Sciatic nerve (tissue), 2 donors: ENCODE measurements around the gene KCNMA1. TPM values are rescaled to one million over a fixed set of nuclear protein-coding genes. Genes with fewer than 3 reads are reported as not detected.

Experiments used
- ATAC-seq: fragments of 200-7000 bp; cut with Tn5 transposase; one replicate; pipeline ENCODE4 v1.9.1; 2020; ENCODE audit warnings: mild to moderate bottlenecking, moderate library complexity
- DNase-seq: peaks from one replicate; pipeline ENCODE4 v3.0.0-alpha.2; 2020; ENCODE audit warnings: low spot score
- intact Hi-C: fragments of 100-400 bp; cut with DNase I; formaldehyde crosslinking; loops from one replicate; pipeline ENCODE4 v1.14.2; 2022
- total RNA-seq: library from RNA; stranded (reverse); fragmentation: NEBNext Ultra II Directional; extraction: Animal tissue kit (Norgen Biotek cat#: 25700); gene quantifications from one replicate; pipeline ENCODE4 v1.2.1, GENCODE V29; 2021
- donor health status: DM: no; HTN: no; CAD: no.
- donor health status: DM: no; HTN: no; CAD: no.

The KCNMA1 gene
- total RNA-seq, 1 donor from 2014 or later: 10.7 TPM

DNA sequence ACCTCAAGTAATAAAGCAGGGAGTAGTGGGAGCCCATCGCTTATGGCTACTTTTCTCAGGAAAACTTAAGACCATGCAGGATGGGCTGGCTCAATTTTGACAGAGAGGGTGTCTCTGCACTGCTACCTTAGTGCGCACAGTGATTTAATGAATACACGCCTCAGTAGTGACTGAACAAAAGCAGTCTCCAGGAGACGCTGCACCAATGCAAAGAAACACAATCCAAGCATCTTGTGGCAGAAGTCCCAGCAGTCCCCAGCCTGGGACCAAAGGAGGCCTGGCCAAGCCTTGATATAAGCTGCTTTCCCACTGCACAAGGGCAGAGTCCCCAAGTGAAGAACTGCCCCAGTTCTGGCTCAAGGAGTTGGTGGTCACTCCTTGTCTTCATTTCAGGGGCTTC, 368.9 kb downstream of the KCNMA1 start:
- intact Hi-C loops: no loop called here
- ATAC-seq: no peak
- DNase-seq: no peak

DNA sequence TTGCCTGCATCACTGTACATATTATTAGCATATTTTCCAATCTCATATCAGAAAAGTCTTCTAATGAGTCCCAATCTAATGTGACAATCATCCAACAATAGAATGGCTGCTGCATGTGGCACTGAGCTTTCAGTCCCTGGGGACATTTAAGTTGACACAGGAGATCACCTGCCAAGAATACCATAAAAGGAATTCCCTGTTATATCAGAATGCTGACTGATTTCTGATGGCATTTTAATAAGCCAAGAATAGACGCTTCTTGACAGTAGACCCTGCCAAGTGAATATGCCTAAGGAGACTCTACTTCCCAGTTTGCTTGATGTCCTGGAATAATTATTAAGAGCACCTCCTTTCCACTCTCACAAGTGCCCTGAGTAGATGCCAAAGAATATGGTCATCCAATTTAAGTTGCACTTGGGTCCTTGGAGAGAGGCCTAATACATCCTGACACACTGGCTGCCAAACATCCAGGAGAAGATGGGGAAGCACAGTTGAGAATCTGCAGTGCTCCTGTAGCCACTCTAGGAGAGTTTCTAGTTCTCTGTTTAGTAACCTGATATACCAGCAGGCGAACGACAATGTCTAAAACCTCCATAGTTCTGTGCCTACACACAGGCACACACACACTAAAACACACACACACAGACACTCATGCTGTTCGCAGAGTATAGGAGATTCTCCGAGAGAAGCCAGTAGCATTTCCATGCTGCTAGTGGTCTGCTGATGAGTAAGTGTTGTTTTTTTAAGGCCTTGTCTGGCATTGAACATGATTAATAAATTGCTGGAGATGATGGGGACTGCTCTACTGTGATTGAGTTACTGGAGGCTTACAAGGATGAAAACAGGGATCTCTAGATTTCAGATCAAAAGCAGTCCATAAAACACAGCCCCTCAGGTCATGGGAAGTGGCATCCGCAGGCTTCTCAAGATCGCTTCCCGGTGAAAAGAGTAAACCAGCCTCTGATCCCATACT, 369.6 kb downstream of the KCNMA1 start:
- DNase-seq (no peak), ATAC-seq (no peak)
- intact Hi-C loops: no loop called here

DNA sequence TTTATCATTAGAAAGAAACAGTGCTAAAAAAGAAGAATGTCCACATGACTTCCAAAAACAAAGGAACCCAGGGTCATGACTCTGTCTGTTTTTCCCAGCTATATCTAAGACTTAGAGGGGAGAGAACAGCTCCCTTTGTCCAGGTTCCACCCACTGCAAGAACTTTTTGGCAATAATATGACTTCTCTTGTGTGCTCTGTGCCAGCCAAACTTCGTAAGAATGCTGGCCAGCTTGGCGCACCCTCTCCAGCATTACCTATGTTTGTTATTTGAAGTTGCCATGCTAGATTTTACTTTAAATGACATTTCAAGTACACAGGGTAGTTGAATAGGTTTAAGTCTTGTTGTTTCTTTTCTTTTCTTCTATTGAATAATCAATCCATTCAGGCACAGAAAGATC, 371.4 kb downstream of the KCNMA1 start:
- ATAC-seq (peak; percentile 34), DNase-seq (no peak)
- intact Hi-C loops: no loop called here

DNA sequence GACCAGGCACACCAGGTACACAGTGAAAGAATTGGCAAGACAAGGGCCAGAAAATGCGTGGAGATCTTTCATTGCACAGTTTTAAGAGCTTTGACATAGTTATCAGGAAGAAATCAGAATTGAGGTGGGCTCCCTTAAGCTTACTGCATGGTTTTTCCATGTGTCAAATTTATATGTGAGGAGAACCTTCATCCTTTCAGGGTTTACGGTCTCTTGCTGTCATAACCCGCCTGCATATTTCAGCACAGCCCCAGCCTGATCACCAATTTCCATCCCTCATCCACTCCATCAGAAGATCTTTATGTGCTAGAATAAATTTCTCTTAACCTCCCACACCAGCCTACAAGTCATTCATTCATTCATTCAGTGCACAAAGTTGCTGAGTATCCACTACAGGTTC, 373.1 kb downstream of the KCNMA1 start:
- intact Hi-C loops: no loop called here
- no peak for ATAC-seq
- DNase-seq: no peak

DNA sequence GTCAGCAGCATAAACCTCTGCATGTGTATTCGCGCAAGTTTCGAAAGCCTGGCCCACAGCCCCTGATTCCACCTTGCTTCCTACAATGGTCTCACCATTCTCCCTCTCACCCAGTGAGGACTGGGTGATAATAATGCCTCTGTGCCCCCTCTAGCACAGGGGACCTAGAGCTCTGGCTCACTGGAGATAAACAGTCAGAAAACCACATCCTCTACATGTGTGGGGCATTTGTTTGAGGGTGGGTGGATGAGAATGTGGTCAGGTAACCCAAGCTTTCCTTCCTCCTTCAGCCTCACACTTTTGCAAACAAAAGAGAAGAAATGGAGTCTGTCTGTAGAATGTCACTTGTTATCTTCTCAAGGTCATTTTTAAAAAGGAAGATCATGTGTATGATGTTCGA, 373.5 kb downstream of the KCNMA1 start:
- intact Hi-C loops: no loop called here
- DNase-seq (no peak), ATAC-seq (no peak)

DNA sequence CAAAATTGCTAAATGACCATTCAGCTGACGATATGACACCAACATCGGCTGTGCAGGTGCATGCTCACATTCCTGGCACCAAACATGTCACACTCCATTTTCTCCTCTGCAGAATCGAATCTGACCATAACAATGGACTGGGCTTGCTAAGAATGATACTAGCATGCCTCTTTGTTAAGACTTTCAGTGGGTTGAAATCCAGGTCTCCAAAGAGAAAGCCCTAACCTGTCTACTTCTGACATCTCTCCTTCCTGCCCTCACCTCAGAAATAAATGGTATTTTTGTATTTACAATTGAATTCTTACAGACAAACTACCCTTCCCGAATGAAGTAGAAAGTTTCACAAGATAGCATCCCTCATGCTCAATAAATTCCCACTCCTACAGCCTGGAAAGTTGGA, 373.9 kb downstream of the KCNMA1 start:
- ATAC-seq: no peak
- DNase-seq: no peak
- intact Hi-C loops: no loop called here

DNA sequence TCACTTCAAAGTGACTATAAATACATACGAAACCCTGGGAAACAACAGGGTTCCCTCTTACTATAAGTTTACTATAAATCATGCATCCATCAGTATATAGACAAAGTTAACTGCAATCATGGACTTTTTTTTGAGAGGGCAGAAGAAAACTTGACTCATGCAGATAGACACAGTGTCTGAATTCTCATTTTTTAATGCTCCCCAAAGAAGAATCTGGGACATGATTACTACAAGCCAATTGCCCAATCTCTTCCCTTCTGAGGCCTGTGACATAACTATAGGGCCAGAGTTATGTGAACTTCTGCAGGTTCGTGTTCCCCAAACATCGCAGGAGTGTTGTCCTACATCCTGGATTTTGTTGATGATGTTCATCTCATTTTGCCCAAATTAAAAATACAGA, 376.5 kb downstream of the KCNMA1 start:
- ATAC-seq (no peak), DNase-seq (no peak)
- intact Hi-C loops: no loop called here

DNA sequence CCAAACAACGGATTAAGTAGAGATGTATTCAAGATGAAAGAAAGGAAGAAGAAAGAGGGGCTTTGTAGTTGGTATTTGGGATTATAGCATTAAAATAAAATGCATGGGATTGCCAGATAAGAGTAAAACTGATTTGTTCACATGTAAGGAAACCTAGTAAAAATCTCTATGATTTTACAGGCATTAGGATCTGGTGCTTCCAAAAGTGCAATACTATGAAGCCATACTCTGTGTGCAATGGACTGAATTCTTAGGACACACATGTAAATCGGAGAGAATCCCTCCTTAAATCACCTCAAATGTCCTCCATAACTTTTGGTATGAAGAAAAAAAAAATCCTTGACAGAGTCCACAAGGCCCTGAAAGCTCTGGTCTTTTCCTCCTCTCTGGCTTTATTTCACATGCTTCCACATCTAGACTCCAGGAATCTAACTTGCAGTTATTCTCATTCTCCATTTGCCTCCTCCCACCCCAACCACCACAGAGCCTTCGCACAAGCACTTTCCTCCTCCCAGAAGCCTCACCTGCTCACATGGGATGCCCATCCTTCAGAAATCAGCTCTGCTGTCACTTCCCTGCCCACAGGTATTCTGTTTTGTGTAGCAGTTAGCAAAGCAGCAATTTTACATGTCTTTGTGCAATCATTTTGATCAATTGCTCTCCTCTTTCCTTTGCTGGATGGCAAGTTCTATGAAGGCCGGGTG, 378.3 kb downstream of the KCNMA1 start:
- ATAC-seq (no peak), DNase-seq (no peak)
- intact Hi-C loops: no loop called here

DNA sequence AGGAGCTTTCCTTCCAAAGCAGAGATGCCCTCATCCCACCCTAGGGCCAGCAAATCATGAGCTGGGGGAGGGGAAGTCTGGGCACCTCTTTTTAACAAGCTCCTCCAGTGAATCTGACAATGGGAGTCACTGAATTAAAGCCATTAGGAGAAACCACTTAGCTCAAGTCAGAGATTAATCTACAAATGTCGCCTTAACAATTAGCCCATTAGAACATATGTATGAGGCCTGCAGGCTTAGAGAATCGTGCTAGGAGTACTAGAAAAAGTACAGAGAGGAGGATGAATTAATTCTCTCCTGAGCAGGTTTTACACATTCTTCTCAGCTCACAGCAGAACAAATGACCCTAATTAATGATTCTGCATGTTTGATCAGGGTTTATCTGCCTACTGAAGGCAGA, 381.3 kb downstream of the KCNMA1 start:
- DNase-seq (no peak), ATAC-seq (no peak)
- intact Hi-C loops: no loop called here

DNA sequence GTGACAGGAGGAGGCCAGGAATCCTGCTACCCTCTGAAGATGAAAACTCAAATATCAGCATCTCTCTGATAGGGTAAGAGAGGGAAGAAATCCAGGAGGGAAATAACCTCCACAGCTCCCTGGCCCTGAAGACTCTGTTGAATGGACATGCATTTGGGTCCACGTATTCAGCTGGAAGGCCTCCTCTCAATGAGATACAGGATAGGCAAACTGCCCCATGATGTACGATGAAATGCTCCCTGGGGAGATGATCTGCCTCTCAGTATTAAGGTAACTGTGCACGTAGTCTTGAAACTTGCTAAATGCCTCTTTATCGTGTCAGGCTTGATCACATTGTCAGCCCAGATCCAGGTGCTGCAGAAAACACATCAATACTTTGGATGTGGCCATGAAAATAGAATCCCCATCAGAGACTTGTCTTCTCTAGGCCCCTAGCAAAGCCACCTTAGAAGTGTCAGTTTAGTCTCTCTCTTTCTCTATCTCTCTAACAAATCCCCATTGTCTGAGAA, 384.0 kb downstream of the KCNMA1 start:
- DNase-seq (no peak), ATAC-seq (no peak)
- intact Hi-C loops: no loop called here

DNA sequence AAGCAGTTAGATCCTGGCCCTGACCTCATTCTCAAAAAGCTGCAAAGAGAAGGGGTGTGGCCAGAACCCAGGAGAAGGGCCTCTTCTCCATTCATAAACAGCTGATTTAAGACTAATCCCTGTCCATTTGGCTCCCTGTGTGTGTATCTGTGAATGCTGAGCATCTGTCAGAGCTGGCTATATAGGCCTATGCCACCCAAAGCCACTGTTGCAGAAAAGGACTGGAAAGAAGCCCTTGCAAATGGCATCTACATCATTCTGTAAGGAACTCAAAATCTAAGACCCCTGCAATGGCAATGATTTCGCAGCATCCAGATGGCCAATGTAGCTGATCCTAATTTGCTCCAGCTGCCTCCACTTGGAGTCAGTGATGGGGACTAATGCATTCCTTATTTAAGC, 384.5 kb downstream of the KCNMA1 start:
- DNase-seq: no peak
- intact Hi-C loops: no loop called here
- no peak for ATAC-seq

DNA sequence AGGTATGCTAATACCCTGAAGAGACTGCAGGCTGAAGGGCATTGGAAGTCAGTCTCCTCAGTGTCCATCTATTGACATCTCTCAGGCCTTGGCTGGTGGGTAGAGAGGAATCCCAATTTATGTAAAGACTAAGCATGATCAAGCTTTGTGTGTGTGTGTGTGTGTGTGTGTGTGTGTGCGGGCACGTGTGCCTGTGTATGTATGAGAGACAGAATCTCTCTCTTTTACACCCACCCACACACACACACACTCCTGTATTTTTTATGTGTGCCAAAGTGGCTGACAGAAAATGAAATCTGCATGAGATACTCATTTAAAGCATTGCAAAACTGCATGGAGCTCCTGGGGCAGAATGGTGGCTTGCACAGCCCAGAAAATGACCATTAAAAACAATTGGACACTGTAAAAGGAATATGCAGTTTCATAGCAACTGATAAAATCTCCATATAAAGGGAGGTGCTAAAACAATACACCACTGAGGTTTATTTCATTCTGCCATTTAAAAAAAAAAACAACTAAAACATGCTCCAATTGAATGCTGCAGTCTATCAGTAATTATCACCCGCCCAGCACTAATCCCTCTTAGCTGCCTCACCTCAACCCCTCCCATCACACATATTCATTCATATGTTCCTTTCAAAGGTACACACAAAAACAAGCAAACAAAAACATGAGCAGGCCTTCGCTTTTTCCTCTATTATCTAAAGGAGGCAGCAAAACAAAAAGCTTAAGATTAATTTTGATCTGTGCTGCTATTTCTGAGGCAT, 385.0 kb downstream of the KCNMA1 start:
- intact Hi-C loops: no loop called here
- DNase-seq (no peak), ATAC-seq (no peak)

DNA sequence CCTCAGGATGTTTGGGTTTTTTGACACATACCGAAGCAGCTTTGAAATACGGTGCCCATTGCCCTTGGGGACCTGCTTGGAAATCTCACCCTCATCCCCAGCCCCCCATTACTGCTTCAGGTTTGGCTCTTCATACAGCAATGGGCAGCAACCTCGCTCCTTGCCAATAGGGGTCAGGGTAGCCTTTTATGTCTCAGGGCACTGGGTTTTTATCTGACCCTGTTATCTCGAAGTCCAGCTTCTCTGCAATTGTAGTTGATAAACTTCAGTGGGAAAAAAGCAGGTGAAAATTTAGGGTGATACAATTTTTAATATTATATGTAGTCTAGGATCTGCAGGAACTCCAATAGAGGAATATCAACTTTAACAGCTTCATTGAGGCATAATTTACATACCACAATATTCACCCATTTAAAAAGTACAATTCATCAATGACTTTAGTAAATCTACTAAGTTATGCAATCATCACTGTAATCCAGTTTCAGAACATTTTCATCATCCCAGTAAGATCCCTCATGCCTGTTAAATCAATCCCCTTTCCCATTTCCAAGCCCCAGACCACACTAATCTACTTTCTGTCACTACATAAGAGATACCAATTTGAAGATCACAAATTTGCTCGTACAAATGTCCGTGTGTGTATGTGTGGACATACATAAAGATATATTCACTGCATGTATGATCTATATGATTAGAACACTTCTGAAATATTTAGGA, 386.2 kb downstream of the KCNMA1 start:
- intact Hi-C loops: no loop called here
- ATAC-seq (no peak), DNase-seq (no peak)

DNA sequence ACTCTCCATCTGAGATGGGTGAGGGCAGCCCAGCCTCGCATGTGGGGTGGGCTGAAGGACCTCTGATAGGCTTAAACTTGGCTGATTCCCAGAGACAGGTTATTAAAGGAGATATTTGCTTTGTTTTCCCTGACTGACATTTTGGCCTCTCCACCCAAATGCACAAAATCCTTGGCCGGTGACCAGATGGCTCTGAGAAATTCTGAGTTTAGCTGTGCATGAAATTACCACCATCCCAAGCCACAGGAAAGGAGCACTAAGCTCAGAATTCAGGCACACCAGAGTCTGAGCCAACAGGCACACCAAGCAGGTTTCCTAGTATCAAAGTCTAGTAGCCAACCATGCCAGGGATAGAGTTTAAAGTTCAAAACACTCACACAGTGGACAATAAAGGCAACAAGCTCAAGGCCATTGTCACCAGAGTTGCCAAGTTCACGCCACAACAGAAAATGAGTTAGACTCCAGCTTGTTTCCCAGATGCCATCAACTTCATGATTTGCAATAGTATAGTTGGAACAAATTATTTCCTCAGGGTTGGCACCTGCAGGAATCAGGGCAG, 387.6 kb downstream of the KCNMA1 start:
- DNase-seq (no peak), ATAC-seq (no peak)
- intact Hi-C loops: no loop called here

DNA sequence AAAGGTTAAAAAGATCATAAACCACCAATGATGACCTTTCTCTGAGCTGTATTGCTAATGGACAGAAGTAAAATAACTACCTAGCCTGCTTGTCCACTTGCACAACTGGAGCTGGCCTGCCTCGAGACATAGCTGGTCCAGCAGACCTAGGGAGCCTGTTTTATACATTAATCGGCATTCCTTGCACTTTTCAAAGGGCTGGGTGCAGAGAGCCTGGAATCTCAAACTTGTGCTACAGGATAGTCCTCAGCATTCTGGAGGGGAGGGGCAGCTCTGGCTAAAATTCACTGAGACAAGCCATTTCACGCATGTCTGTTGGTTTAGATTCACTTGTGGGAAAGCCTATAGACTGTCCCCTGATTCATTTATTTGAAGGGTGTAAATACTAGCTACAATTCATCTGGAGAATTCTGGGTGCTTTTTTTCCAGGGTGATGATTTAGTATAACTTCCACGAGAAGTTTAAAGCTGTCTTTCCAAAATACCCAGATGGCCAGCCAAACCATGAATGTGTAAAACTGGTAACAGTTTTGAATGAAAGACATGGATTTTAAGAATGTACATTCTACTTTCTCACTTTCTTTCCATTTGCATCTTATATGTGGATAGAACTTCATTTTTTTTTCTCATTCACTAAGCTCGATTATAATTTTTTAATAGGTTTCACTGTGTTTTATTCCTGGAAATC, 389.4 kb downstream of the KCNMA1 start:
- DNase-seq (no peak), ATAC-seq (no peak)
- intact Hi-C loops: no loop called here

DNA sequence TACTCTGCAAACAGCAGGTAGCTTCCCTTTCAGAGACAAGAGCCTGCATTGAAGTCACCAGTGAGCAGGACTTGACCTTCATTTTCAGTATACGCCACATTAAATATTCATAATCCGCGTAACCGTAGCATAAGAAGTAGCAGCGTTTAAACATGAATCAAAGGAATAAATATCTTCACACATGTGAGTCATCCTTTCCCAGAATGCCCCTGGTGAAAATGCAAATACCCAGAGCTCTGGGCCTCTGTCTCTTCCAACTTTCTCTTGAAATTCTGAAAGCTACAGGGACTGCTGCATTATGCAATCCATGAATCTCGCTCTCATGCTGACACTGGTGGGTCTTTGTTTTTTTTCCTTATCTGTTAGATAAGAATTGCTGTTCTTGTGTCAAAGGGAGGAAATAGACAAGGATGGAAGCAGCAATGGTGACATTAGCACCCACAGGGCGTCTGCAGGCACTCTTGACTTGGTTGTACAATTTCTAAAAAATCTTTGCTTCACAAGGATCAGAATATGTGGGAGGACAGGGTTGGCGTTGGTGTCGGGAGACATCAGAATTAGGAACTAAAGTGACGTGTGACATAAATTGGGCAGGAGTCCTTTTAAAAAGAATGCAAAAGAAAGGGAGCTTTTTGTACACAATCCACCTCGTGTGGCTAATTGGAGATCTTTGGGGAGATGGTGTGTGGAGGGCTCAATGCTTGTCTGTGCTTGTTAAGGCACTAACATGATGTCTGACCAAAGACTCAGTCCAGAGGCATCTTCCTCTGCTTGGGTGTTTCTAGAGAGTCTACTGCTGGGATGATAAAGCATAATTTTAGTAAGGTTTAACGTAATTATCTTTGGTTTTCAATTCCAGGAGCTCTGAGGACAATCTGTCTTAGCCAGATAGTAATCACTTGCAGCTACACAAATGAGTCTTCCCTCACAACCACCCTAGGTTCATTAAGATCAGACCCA, 390.3 kb downstream of the KCNMA1 start:
- peak; percentile 80 for ATAC-seq
- intact Hi-C loops: no loop called here
- no peak for DNase-seq

DNA sequence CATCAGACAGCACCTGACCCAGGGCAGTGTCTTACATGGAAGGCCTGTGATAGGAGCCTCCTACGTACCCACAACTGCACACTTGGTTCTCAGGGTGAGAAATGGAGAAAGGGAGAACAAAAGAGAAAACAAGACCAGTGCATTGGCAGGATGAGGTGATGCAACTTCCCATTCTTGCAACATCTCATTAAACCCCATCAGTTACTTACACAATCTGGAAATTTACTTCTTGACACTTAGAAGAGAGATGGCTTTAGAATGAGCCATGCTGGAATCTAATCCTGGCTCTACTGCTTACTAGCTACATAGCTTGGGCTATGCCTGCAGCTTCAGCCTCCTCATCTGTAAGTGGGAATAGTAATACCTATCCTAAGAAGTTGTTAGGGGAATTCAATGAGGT, 391.7 kb downstream of the KCNMA1 start:
- ATAC-seq: peak; percentile 74
- intact Hi-C loops: no loop called here

More for the DNA sequence above, 391.7 kb downstream of the KCNMA1 start:
- DNase-seq: no peak
